ENCODE data around the gene CAPN11. TPM values are rescaled to one million over a fixed set of nuclear protein-coding genes. Genes with fewer than 3 reads are reported as not detected.

Gene CAPN11
- total RNA-seq, 6 experiments from 2014 or later, result 0.22 to 0.31 TPM; not detected in 4

DNA sequence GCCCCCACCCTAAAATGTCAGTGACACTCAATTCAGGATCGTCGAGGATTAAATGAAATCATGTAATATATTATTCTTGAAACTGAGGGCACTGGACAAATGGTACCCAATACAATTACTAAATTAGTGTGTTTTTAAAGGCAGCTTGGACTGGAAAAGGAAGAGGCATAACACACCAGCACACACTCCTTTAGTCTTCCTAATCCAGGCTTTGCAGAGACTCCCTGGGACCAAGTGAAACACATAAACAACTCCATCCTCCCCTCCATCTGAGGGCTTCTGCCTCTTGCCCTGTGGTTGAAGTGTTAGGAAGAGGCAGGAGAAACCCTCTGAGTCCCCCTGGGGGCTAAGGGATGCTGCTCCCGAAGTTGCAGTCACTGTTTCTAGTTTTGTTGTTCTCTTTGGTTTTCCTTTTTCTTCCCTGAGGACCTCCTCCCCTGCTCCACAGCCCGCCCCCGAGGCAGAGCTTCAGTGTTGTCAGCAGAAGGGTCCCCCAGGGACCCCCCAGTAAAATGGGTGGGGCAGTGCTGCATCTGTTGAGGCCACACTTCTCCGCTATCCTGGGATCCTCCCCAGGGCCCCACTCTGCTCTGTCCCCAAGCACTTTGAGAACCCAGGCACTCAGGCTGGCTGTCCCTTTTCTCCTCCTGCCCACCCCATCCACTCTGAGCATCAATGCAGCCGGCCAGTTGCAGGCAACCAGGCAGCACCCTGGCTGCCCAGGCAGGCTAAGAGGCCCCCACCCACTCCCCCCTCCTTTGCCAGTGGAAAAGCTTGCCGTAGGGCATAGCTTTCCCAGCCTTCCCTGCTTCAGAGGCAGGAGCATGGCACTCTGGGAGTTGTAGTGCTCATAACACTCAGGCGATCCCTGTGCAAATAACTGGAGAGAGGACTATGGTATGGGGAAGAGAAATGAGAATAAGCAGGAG, 25.4 kb upstream of the CAPN11 start:
- no peak overlapping the region for H3K27ac ChIP-seq
- H3K4me3 ChIP-seq, result no peak overlapping the region

DNA sequence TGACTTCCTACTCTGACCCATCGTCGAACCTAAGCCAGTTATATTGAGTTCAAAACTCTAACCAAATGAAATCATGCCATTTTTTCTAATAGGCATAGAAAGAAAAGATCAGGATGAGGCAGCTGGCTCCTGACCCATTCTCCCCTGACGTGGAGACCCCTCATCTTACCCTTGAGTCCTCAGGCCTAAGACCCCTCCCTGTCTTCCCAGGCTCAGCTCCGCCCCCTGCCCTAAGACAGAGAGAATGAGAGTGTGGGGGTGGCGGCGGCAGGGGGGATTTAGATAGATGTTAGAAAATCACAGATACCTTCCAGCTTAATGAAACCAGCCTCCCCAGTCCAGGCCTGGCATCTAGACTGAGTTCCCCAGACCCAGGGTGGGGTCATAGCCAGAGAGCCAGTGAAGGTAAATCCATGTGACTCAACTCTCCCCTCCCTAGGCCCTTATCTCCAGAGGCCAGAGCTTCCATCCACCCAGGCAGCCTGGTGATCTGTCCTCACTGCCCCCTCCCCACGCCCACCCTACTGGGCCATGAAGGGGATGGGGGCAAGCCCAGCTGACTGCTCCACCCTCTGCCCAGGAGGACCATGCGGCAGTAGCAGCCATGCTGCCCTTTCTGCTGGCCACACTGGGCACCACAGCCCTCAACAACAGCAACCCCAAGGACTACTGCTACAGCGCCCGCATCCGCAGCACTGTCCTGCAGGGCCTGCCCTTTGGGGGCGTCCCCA, 24.5 kb upstream of the CAPN11 start:
- H3K27me3 ChIP-seq, result no peaks in the 10 kb centered on the region
- WGBS (ENCODE audit: insufficient coverage, low coverage, low lambda C conversion rate, missing lambda C conversion rate), result 77% methylated on average over 5 of the region's 12 CpGs
- H3K36me3 ChIP-seq, result peaks cover 0 to 15% (median 0%) of the 10 kb centered on the region in 4 donors
- H3K9me3 ChIP-seq, result no peaks in the 10 kb centered on the region
- H3K4me1 ChIP-seq, result peaks cover 0 to 4% (median under 1%) of the 10 kb centered on the region in 4 donors
- H3K4me3 ChIP-seq, result no peak overlapping the region
- H3K27ac ChIP-seq, result no peak overlapping the region
- TF ChIP-seq, protein P1, sequence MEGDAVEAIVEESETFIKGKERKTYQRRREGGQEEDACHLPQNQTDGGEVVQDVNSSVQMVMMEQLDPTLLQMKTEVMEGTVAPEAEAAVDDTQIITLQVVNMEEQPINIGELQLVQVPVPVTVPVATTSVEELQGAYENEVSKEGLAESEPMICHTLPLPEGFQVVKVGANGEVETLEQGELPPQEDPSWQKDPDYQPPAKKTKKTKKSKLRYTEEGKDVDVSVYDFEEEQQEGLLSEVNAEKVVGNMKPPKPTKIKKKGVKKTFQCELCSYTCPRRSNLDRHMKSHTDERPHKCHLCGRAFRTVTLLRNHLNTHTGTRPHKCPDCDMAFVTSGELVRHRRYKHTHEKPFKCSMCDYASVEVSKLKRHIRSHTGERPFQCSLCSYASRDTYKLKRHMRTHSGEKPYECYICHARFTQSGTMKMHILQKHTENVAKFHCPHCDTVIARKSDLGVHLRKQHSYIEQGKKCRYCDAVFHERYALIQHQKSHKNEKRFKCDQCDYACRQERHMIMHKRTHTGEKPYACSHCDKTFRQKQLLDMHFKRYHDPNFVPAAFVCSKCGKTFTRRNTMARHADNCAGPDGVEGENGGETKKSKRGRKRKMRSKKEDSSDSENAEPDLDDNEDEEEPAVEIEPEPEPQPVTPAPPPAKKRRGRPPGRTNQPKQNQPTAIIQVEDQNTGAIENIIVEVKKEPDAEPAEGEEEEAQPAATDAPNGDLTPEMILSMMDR (IDR thresholded peaks at IDR 0.05), result no peak
- no peak for TF ChIP-seq POLR2A (IDR thresholded peaks at IDR 0.05)
- DNase-seq (no peak), ATAC-seq (no peak)
- intact Hi-C loops (cut with DNase I), result no loop called here

More for the DNA sequence above, 25.4 kb upstream of the CAPN11 start:
- TF ChIP-seq POLR2A (IDR thresholded peaks at IDR 0.05), result no peak
- Histone ChIP-seq H3K36me3 (peaks cover 0 to 15% (median 0%) of the 10 kb centered on the region in 4 donors), H3K9me3 (no peaks in the 10 kb centered on the region), H3K27me3 (no peaks in the 10 kb centered on the region), H3K4me1 (peaks cover 0 to 13% (median 7%) of the 10 kb centered on the region in 4 donors)
- WGBS (ENCODE audit: insufficient coverage, low coverage, low lambda C conversion rate, missing lambda C conversion rate), result 58% methylated on average over 8 of the region's 9 CpGs
- no peak for DNase-seq
- intact Hi-C loops (cut with DNase I), result no loop called here
- peak; percentile 38 to 51 (median 39) for ATAC-seq

DNA sequence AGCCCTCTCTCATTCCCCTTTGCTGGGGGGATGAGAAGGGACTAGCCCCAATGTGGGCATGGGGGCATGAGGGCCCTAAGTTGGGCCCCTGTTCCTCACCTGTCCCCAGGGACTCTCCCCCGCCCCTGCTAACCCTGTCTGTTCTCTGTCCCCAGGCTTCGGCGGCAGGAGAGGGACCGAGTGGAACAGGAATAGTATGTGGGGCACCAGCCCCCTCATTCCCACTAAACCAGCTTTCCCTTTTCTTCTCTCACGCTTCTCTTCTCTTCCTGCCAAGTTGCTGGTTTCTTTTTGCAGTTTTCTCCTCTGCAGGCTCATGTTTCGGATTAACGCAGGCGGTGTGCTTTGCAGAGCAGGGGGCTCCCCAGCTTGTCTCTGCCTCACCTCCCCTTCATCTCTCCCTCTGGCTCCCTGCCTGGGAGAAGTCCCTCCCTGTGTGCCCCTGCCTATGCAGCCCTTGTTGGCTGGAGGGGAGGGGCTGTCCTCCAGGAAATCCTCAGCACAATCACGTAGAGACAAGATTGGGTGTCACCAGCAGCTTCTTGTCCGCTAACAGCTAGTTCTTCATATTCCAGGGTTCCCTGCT, 23.4 kb upstream of the CAPN11 start:
- Histone ChIP-seq H3K4me1 (no peaks in the 10 kb centered on the region), H3K4me3 (no peak overlapping the region), H3K27ac (no peak overlapping the region), H3K9me3 (no peaks in the 10 kb centered on the region), H3K36me3 (peaks cover 0 to 18% (median 2%) of the 10 kb centered on the region in 4 donors), H3K27me3 (no peaks in the 10 kb centered on the region)
- ATAC-seq (no peak), DNase-seq (no peak)
- intact Hi-C loops (cut with DNase I), result no loop called here
- TF ChIP-seq, protein P1 (IDR thresholded peaks at IDR 0.05), result no peak
- TF ChIP-seq POLR2A (IDR thresholded peaks at IDR 0.05), result no peak
- WGBS (ENCODE audit: insufficient coverage, low coverage, low lambda C conversion rate, missing lambda C conversion rate), result 97% methylated on average over 7 of the region's 10 CpGs

GRCh38 chr6:44135875-44136274, 22.7 kb upstream of the CAPN11 start:
- intact Hi-C loops (cut with DNase I), result no loop called here
- peaks cover 0 to 23% (median 6%) of the 10 kb centered on the region in 4 donors for H3K36me3 ChIP-seq
- no peak for DNase-seq

More at GRCh38 chr6:44135875-44136274, 22.7 kb upstream of the CAPN11 start:
- ATAC-seq, result no peak
- H3K4me1 ChIP-seq, result no peaks in the 10 kb centered on the region
- no peaks in the 10 kb centered on the region for H3K27me3 ChIP-seq
- no peak overlapping the region for H3K4me3 ChIP-seq
- no peak overlapping the region for H3K27ac ChIP-seq
- H3K9me3 ChIP-seq, result no peaks in the 10 kb centered on the region
- no CpG with 5 or more reads among the region's 7 CpGs for WGBS (ENCODE audit: insufficient coverage, low coverage, low lambda C conversion rate, missing lambda C conversion rate)
- TF ChIP-seq, protein P1 (IDR thresholded peaks at IDR 0.05), result no peak
- TF ChIP-seq POLR2A (IDR thresholded peaks at IDR 0.05), result no peak
